Measurements from ENCODE around the gene HYI. TPM values are rescaled to one million over a fixed set of nuclear protein-coding genes. Genes with fewer than 3 reads are reported as not detected.

HYI gene
- polyA plus RNA-seq, 2 of the 4 experiments (the other 2 are of a cell fraction), result 7.2 to 15.1 TPM

DNA sequence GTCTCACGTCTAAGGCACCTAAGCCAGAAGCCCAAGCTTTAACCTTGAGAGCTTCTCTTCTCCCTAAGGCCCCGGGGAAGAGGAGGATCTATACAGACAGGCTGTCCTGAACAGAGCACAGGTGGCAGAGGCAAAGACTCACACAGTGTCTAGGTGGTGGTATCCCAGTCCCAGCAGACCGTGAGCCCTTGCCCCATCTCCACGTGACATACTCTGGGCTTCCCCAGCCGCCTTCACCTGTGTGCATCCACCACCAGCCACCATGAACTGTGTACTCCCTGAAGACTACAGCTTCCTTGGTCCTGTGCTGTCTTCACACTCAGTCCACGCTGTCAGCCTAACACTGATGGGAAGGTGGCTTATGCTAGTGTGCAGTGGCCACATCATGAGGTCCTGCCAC lies 32.3 kb downstream of the HYI start:
- POLR2A ChIA-PET, result no interaction called here
- CTCF ChIA-PET, result interaction anchor here (1.3 kb wide), 1 partner anchor 194 kb away, joined by 3 read pairs; no protein-coding TSS in a partner anchor
- no peak for TF ChIP-seq KDM5A (IDR thresholded peaks at IDR 0.05)
- TF ChIP-seq CHD4 (IDR thresholded peaks at IDR 0.05; ENCODE audit: borderline replicate concordance), result no peak
- TF ChIP-seq HOXA7 (CRISPR knock-in tag; IDR thresholded peaks at IDR 0.05), result no peak
- no peak for TF ChIP-seq EHMT2 (IDR thresholded peaks at IDR 0.05; ENCODE audit: low read depth)
- TF ChIP-seq MAFK (IDR thresholded peaks at IDR 0.05; ENCODE audit: partially characterized antibody), result no peak
- no peak for TF ChIP-seq RARB (CRISPR knock-in tag; IDR thresholded peaks at IDR 0.05)
- no peak for TF ChIP-seq RCOR1 (IDR thresholded peaks at IDR 0.05; ENCODE audit: low read depth, low read length)
- TF ChIP-seq ZNF302 (CRISPR knock-in tag; IDR thresholded peaks at IDR 0.05), result no peak
- TF ChIP-seq ZC3H11A (IDR thresholded peaks at IDR 0.05), result no peak
- TF ChIP-seq KDM1A (IDR thresholded peaks at IDR 0.05; ENCODE audit: low read depth), result no peak
- TF ChIP-seq CBX8 (IDR thresholded peaks at IDR 0.05), result no peak
- TF ChIP-seq, protein P1, sequence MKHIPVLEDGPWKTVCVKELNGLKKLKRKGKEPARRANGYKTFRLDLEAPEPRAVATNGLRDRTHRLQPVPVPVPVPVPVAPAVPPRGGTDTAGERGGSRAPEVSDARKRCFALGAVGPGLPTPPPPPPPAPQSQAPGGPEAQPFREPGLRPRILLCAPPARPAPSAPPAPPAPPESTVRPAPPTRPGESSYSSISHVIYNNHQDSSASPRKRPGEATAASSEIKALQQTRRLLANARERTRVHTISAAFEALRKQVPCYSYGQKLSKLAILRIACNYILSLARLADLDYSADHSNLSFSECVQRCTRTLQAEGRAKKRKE (CRISPR knock-in tag; IDR thresholded peaks at IDR 0.05; ENCODE audit: low read depth), result no peak
- no peak for TF ChIP-seq FOXS1 (CRISPR knock-in tag; IDR thresholded peaks at IDR 0.05)
- no peak for TF ChIP-seq NFE2L2 (conservative IDR thresholded peaks at IDR 0.05; ENCODE audit: low read length)
- no peak for TF ChIP-seq HDAC2 (IDR thresholded peaks at IDR 0.05)
- no peak for TF ChIP-seq TP53 (CRISPR knock-in tag; IDR thresholded peaks at IDR 0.05)

DNA sequence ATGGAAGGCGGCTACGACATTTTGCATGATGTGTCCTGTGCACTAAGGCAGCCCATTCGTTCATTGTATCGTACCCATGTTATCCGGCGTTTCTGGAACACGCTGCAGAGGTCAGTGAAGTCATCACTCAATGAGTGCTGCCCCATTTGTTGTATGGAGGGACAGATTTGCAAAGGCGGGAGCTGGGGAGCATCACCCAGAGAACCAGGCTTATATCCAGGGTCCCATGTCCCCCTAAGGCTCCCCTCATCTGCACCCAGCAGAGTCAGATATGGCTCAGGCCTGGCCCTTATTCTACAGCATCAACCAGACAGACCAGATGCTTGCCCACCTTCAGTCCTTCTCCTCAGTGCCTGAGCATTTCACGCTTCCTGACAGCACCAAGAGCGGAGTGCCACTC lies 32.9 kb downstream of the HYI start:
- DNase-seq (ENCODE audit: low read depth in 1 of 2, low spot score in 1 of 2), result no peak
- no peak for ATAC-seq
- H3K27ac ChIP-seq, result no peak overlapping the region
- H3K9me3 ChIP-seq, result no peaks in the 10 kb centered on the region
- WGBS (ENCODE audit: missing lambda C conversion rate), result 92% methylated on average over 10 of the region's 10 CpGs
- no peak for FAIRE-seq
- H3K4me2 ChIP-seq, result no peak overlapping the region
- H3K4me3 ChIP-seq, result no peak overlapping the region
- peaks cover 7% of the 10 kb centered on the region; the same call in 1 of the 3 replicates for H3K4me1 ChIP-seq
- ChIA-PET POLR2A (no interaction called here), CTCF (interaction anchor here (1.3 kb wide), 1 partner anchor 193 kb away, joined by 3 read pairs; no protein-coding TSS in a partner anchor)
- TF ChIP-seq RAD21 (conservative IDR thresholded peaks at IDR 0.05 in 1 of 2, IDR thresholded peaks at IDR 0.05 in 1 of 2) (no peak), POLR2A (IDR thresholded peaks at IDR 0.05; ENCODE audit: low read length) (no peak), HOXB5 (CRISPR knock-in tag; IDR thresholded peaks at IDR 0.05) (no peak), BHLHE40 (IDR thresholded peaks at IDR 0.05; ENCODE audit: low read depth, low read length) (no peak), POLR2AphosphoS2 (conservative IDR thresholded peaks at IDR 0.05; ENCODE audit: low read length) (no peak), EP300 (IDR thresholded peaks at IDR 0.05) (no peak), SMC3 (IDR thresholded peaks at IDR 0.05) (no peak), CBX2 (IDR thresholded peaks at IDR 0.05; ENCODE audit: borderline replicate concordance, low read depth) (no peak), JUNB (IDR thresholded peaks at IDR 0.05) (no peak), MAZ (IDR thresholded peaks at IDR 0.05; ENCODE audit: borderline replicate concordance, low read depth, low read length) (no peak), TP53 (CRISPR knock-in tag; IDR thresholded peaks at IDR 0.05) (no peak)
- TF ChIP-seq, protein P2, sequence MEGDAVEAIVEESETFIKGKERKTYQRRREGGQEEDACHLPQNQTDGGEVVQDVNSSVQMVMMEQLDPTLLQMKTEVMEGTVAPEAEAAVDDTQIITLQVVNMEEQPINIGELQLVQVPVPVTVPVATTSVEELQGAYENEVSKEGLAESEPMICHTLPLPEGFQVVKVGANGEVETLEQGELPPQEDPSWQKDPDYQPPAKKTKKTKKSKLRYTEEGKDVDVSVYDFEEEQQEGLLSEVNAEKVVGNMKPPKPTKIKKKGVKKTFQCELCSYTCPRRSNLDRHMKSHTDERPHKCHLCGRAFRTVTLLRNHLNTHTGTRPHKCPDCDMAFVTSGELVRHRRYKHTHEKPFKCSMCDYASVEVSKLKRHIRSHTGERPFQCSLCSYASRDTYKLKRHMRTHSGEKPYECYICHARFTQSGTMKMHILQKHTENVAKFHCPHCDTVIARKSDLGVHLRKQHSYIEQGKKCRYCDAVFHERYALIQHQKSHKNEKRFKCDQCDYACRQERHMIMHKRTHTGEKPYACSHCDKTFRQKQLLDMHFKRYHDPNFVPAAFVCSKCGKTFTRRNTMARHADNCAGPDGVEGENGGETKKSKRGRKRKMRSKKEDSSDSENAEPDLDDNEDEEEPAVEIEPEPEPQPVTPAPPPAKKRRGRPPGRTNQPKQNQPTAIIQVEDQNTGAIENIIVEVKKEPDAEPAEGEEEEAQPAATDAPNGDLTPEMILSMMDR (IDR thresholded peaks at IDR 0.05), result no peak
- TF ChIP-seq, protein P3, sequence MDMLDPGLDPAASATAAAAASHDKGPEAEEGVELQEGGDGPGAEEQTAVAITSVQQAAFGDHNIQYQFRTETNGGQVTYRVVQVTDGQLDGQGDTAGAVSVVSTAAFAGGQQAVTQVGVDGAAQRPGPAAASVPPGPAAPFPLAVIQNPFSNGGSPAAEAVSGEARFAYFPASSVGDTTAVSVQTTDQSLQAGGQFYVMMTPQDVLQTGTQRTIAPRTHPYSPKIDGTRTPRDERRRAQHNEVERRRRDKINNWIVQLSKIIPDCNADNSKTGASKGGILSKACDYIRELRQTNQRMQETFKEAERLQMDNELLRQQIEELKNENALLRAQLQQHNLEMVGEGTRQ (IDR thresholded peaks at IDR 0.05), result no peak
- TF ChIP-seq, protein P4, sequence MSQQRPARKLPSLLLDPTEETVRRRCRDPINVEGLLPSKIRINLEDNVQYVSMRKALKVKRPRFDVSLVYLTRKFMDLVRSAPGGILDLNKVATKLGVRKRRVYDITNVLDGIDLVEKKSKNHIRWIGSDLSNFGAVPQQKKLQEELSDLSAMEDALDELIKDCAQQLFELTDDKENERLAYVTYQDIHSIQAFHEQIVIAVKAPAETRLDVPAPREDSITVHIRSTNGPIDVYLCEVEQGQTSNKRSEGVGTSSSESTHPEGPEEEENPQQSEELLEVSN (IDR thresholded peaks at IDR 0.05; ENCODE audit: borderline replicate concordance, low read depth), result no peak
- TF ChIP-seq, protein P1 (CRISPR knock-in tag; IDR thresholded peaks at IDR 0.05; ENCODE audit: low read depth), result no peak
- TF ChIP-seq, protein P5, sequence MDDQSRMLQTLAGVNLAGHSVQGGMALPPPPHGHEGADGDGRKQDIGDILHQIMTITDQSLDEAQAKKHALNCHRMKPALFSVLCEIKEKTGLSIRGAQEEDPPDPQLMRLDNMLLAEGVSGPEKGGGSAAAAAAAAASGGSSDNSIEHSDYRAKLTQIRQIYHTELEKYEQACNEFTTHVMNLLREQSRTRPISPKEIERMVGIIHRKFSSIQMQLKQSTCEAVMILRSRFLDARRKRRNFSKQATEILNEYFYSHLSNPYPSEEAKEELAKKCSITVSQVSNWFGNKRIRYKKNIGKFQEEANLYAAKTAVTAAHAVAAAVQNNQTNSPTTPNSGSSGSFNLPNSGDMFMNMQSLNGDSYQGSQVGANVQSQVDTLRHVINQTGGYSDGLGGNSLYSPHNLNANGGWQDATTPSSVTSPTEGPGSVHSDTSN (IDR thresholded peaks at IDR 0.05), result no peak
- TF ChIP-seq, protein P6, sequence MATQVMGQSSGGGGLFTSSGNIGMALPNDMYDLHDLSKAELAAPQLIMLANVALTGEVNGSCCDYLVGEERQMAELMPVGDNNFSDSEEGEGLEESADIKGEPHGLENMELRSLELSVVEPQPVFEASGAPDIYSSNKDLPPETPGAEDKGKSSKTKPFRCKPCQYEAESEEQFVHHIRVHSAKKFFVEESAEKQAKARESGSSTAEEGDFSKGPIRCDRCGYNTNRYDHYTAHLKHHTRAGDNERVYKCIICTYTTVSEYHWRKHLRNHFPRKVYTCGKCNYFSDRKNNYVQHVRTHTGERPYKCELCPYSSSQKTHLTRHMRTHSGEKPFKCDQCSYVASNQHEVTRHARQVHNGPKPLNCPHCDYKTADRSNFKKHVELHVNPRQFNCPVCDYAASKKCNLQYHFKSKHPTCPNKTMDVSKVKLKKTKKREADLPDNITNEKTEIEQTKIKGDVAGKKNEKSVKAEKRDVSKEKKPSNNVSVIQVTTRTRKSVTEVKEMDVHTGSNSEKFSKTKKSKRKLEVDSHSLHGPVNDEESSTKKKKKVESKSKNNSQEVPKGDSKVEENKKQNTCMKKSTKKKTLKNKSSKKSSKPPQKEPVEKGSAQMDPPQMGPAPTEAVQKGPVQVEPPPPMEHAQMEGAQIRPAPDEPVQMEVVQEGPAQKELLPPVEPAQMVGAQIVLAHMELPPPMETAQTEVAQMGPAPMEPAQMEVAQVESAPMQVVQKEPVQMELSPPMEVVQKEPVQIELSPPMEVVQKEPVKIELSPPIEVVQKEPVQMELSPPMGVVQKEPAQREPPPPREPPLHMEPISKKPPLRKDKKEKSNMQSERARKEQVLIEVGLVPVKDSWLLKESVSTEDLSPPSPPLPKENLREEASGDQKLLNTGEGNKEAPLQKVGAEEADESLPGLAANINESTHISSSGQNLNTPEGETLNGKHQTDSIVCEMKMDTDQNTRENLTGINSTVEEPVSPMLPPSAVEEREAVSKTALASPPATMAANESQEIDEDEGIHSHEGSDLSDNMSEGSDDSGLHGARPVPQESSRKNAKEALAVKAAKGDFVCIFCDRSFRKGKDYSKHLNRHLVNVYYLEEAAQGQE (IDR thresholded peaks at IDR 0.05), result no peak

More for the DNA sequence above, 32.3 kb downstream of the HYI start:
- H3K9me3 ChIP-seq, result no peaks in the 10 kb centered on the region
- H3K27ac ChIP-seq, result no peak overlapping the region
- no peak for FAIRE-seq
- H3K4me1 ChIP-seq, result peaks cover 7% of the 10 kb centered on the region; the same call in 1 of the 3 replicates
- no peak for ATAC-seq
- no peak overlapping the region for H3K4me3 ChIP-seq
- DNase-seq (ENCODE audit: low read depth in 1 of 2, low spot score in 1 of 2), result no peak
- WGBS (ENCODE audit: missing lambda C conversion rate), result 96% methylated on average over 5 of the region's 6 CpGs
- H3K4me2 ChIP-seq, result no peak overlapping the region

All from A549 (cell line).